DOHH2 (cell line): ENCODE results near the gene ADAMTS8.

Source experiments
- EZH2phosphoT487 ChIP-seq: fragments of 200-600 bp; sonication (generic); IDR thresholded peaks from 2 replicates; pipeline ENCODE4 v1.6.1; 2017; ENCODE audit warnings: borderline replicate concordance, mild to moderate bottlenecking, antibody characterized with exemption, low read length, moderate library complexity, mixed read lengths
- TF ChIP-seq, protein P1 (sequence below): fragments of 200-600 bp; sonication (generic); IDR thresholded peaks from one replicate; pipeline ENCODE4 v1.5.1; 2014; ENCODE audit warnings: antibody characterized with exemption, mild to moderate bottlenecking, low read depth, low read length; ENCODE audit not compliant: poor library complexity, severe bottlenecking

GRCh38 chr11:130476200-130476921 lies 48.0 kb upstream of the ADAMTS8 start:
- TF ChIP-seq, protein P1, sequence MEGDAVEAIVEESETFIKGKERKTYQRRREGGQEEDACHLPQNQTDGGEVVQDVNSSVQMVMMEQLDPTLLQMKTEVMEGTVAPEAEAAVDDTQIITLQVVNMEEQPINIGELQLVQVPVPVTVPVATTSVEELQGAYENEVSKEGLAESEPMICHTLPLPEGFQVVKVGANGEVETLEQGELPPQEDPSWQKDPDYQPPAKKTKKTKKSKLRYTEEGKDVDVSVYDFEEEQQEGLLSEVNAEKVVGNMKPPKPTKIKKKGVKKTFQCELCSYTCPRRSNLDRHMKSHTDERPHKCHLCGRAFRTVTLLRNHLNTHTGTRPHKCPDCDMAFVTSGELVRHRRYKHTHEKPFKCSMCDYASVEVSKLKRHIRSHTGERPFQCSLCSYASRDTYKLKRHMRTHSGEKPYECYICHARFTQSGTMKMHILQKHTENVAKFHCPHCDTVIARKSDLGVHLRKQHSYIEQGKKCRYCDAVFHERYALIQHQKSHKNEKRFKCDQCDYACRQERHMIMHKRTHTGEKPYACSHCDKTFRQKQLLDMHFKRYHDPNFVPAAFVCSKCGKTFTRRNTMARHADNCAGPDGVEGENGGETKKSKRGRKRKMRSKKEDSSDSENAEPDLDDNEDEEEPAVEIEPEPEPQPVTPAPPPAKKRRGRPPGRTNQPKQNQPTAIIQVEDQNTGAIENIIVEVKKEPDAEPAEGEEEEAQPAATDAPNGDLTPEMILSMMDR, result no peak
- TF ChIP-seq EZH2phosphoT487, result no peak
